ENCODE data around the gene CPNE1.

The CPNE1 gene

GRCh38 chr20:35610833-35611427 is 53.8 kb downstream of the CPNE1 start:
- TF ChIP-seq CTCF (IDR thresholded peaks at IDR 0.05), result no peak
- Histone ChIP-seq H3K27ac (no peak overlapping the region), H3K9me3 (no peaks in the 10 kb centered on the region), H3K4me3 (ENCODE audit: low read depth in 1 of 2, low read length in 1 of 2) (no peak overlapping the region), H3K36me3 (no peaks in the 10 kb centered on the region), H3K4me1 (ENCODE audit: control insufficient read depth in 1 of 2, insufficient read depth in 1 of 2, low read depth in 1 of 2, low read length in 1 of 2) (peaks cover 6 to 7% of the 10 kb centered on the region in 2 experiments), H3K27me3 (no peaks in the 10 kb centered on the region)

GRCh38 chr20:35607003-35607735 is 57.5 kb downstream of the CPNE1 start:
- Histone ChIP-seq H3K4me1 (ENCODE audit: control insufficient read depth in 1 of 2, insufficient read depth in 1 of 2, low read depth in 1 of 2, low read length in 1 of 2) (peaks cover 0 to under 1% of the 10 kb centered on the region in 2 experiments), H3K9me3 (no peaks in the 10 kb centered on the region), H3K27ac (no peak overlapping the region), H3K27me3 (peaks cover 11% of the 10 kb centered on the region), H3K4me3 (ENCODE audit: low read depth in 1 of 2, low read length in 1 of 2) (no peak overlapping the region), H3K36me3 (no peaks in the 10 kb centered on the region)
- TF ChIP-seq CTCF (IDR thresholded peaks at IDR 0.05), result no peak

- no peak overlapping the region for H3K27ac ChIP-seq
- no peak overlapping the region for H3K4me3 ChIP-seq (ENCODE audit: low read depth in 1 of 2, low read length in 1 of 2)
- peaks cover 21% of the 10 kb centered on the region for H3K27me3 ChIP-seq
These were observed 58.6 kb downstream of the CPNE1 start for GRCh38 chr20:35606127-35606526.

GRCh38 chr20:35604449-35604747 is 60.3 kb downstream of the CPNE1 start:
- Histone ChIP-seq H3K36me3 (no peaks in the 10 kb centered on the region), H3K4me1 (ENCODE audit: control insufficient read depth in 1 of 2, insufficient read depth in 1 of 2, low read depth in 1 of 2, low read length in 1 of 2) (peaks cover 16 to 17% of the 10 kb centered on the region in 2 experiments), H3K27me3 (peaks cover 38% of the 10 kb centered on the region), H3K9me3 (no peaks in the 10 kb centered on the region), H3K4me3 (ENCODE audit: low read depth in 1 of 2, low read length in 1 of 2) (no peak overlapping the region), H3K27ac (no peak overlapping the region)
- no peak for TF ChIP-seq CTCF (IDR thresholded peaks at IDR 0.05)

More at GRCh38 chr20:35606127-35606526, 58.6 kb downstream of the CPNE1 start:
- Histone ChIP-seq H3K36me3 (no peaks in the 10 kb centered on the region), H3K4me1 (ENCODE audit: control insufficient read depth in 1 of 2, insufficient read depth in 1 of 2, low read depth in 1 of 2, low read length in 1 of 2) (peaks cover 10 to 11% of the 10 kb centered on the region in 2 experiments), H3K9me3 (no peaks in the 10 kb centered on the region)
- TF ChIP-seq CTCF (IDR thresholded peaks at IDR 0.05), result no peak

GRCh38 chr20:35603695-35604448 is 60.8 kb downstream of the CPNE1 start:
- no peak overlapping the region for H3K27ac ChIP-seq
- peaks cover 44% of the 10 kb centered on the region for H3K27me3 ChIP-seq

More at GRCh38 chr20:35603695-35604448, 60.8 kb downstream of the CPNE1 start:
- no peak overlapping the region for H3K4me3 ChIP-seq (ENCODE audit: low read depth in 1 of 2, low read length in 1 of 2)
- TF ChIP-seq CTCF (IDR thresholded peaks at IDR 0.05), result no peak
- no peaks in the 10 kb centered on the region for H3K36me3 ChIP-seq
- peaks cover 16 to 17% of the 10 kb centered on the region in 2 experiments for H3K4me1 ChIP-seq (ENCODE audit: control insufficient read depth in 1 of 2, insufficient read depth in 1 of 2, low read depth in 1 of 2, low read length in 1 of 2)
- H3K9me3 ChIP-seq, result no peaks in the 10 kb centered on the region
